Measurements from ENCODE around the gene PPP3CB.

The PPP3CB gene

GRCh38 chr10:73512207-73512743 lies 16.5 kb upstream of the PPP3CB start:
- DNase-seq (ENCODE audit: insufficient read length, low spot score) (no peak), FAIRE-seq (no peak)
- TF ChIP-seq SPI1 (IDR thresholded peaks at IDR 0.05; ENCODE audit: low read depth, low read length) = no peak
- no peak for TF ChIP-seq POU2F2 (IDR thresholded peaks at IDR 0.05; ENCODE audit: low read depth, low read length)
- TF ChIP-seq TAF1 (IDR thresholded peaks at IDR 0.05; ENCODE audit: low read depth, low read length) = no peak
- no peak for TF ChIP-seq POLR2AphosphoS5 (IDR thresholded peaks at IDR 0.05; ENCODE audit: low read depth, low read length)
- no peak for TF ChIP-seq POLR2A (IDR thresholded peaks at IDR 0.05; ENCODE audit: low read depth, low read length)
- no peak for TF ChIP-seq PAX5 (IDR thresholded peaks at IDR 0.05; ENCODE audit: insufficient read depth, low read length, severe bottlenecking)

GRCh38 chr10:73509695-73510094 lies 13.9 kb upstream of the PPP3CB start:
- FAIRE-seq = no peak
- TF ChIP-seq POLR2AphosphoS5 (IDR thresholded peaks at IDR 0.05; ENCODE audit: low read depth, low read length) (no peak), TAF1 (IDR thresholded peaks at IDR 0.05; ENCODE audit: low read depth, low read length) (no peak)

GRCh38 chr10:73506491-73506890 lies 10.7 kb upstream of the PPP3CB start:
- no peak for FAIRE-seq
- no peak for TF ChIP-seq POLR2A (IDR thresholded peaks at IDR 0.05; ENCODE audit: low read depth, low read length)
- TF ChIP-seq POU2F2 (IDR thresholded peaks at IDR 0.05; ENCODE audit: low read depth, low read length) = no peak
- no peak for TF ChIP-seq SPI1 (IDR thresholded peaks at IDR 0.05; ENCODE audit: low read depth, low read length)
- no peak for TF ChIP-seq POLR2AphosphoS5 (IDR thresholded peaks at IDR 0.05; ENCODE audit: low read depth, low read length)
- TF ChIP-seq TAF1 (IDR thresholded peaks at IDR 0.05; ENCODE audit: low read depth, low read length) = no peak
- TF ChIP-seq PAX5 (IDR thresholded peaks at IDR 0.05; ENCODE audit: insufficient read depth, low read length, severe bottlenecking) = no peak
- no peak for DNase-seq (ENCODE audit: insufficient read length, low spot score)

More at GRCh38 chr10:73509695-73510094, 13.9 kb upstream of the PPP3CB start:
- DNase-seq (ENCODE audit: insufficient read length, low spot score) = no peak

- FAIRE-seq = no peak
- TF ChIP-seq POLR2A (IDR thresholded peaks at IDR 0.05; ENCODE audit: low read depth, low read length) = no peak
- TF ChIP-seq TAF1 (IDR thresholded peaks at IDR 0.05; ENCODE audit: low read depth, low read length) = no peak
- no peak for DNase-seq (ENCODE audit: insufficient read length, low spot score)
These were observed 10.2 kb upstream of the PPP3CB start for GRCh38 chr10:73506074-73506473.

GRCh38 chr10:73503037-73503436 lies 7.2 kb upstream of the PPP3CB start:
- no peak for FAIRE-seq
- TF ChIP-seq SPI1 (IDR thresholded peaks at IDR 0.05; ENCODE audit: low read depth, low read length) = no peak
- TF ChIP-seq POU2F2 (IDR thresholded peaks at IDR 0.05; ENCODE audit: low read depth, low read length) = no peak
- no peak for TF ChIP-seq POLR2AphosphoS5 (IDR thresholded peaks at IDR 0.05; ENCODE audit: low read depth, low read length)
- no peak for TF ChIP-seq POLR2A (IDR thresholded peaks at IDR 0.05; ENCODE audit: low read depth, low read length)
- no peak for TF ChIP-seq TAF1 (IDR thresholded peaks at IDR 0.05; ENCODE audit: low read depth, low read length)
- no peak for TF ChIP-seq PAX5 (IDR thresholded peaks at IDR 0.05; ENCODE audit: insufficient read depth, low read length, severe bottlenecking)
- DNase-seq (ENCODE audit: insufficient read length, low spot score) = no peak

GRCh38 chr10:73501651-73502050 lies 5.8 kb upstream of the PPP3CB start:
- no peak for DNase-seq (ENCODE audit: insufficient read length, low spot score)
- FAIRE-seq = no peak
- no peak for TF ChIP-seq SPI1 (IDR thresholded peaks at IDR 0.05; ENCODE audit: low read depth, low read length)
- no peak for TF ChIP-seq POLR2A (IDR thresholded peaks at IDR 0.05; ENCODE audit: low read depth, low read length)
- TF ChIP-seq POU2F2 (IDR thresholded peaks at IDR 0.05; ENCODE audit: low read depth, low read length) = no peak
- TF ChIP-seq POLR2AphosphoS5 (IDR thresholded peaks at IDR 0.05; ENCODE audit: low read depth, low read length) = no peak
- no peak for TF ChIP-seq PAX5 (IDR thresholded peaks at IDR 0.05; ENCODE audit: insufficient read depth, low read length, severe bottlenecking)
- TF ChIP-seq TAF1 (IDR thresholded peaks at IDR 0.05; ENCODE audit: low read depth, low read length) = no peak

- no peak for DNase-seq (ENCODE audit: insufficient read length, low spot score)
- no peak for FAIRE-seq
- no peak for TF ChIP-seq POU2F2 (IDR thresholded peaks at IDR 0.05; ENCODE audit: low read depth, low read length)
- no peak for TF ChIP-seq POLR2A (IDR thresholded peaks at IDR 0.05; ENCODE audit: low read depth, low read length)
- TF ChIP-seq SPI1 (IDR thresholded peaks at IDR 0.05; ENCODE audit: low read depth, low read length) = no peak
- TF ChIP-seq TAF1 (IDR thresholded peaks at IDR 0.05; ENCODE audit: low read depth, low read length) = no peak
- TF ChIP-seq PAX5 (IDR thresholded peaks at IDR 0.05; ENCODE audit: insufficient read depth, low read length, severe bottlenecking) = no peak
- TF ChIP-seq POLR2AphosphoS5 (IDR thresholded peaks at IDR 0.05; ENCODE audit: low read depth, low read length) = no peak
These were observed 1.8 kb upstream of the PPP3CB start for GRCh38 chr10:73497623-73498022.

- TF ChIP-seq POLR2A (IDR thresholded peaks at IDR 0.05; ENCODE audit: low read depth, low read length) (peak; percentile 87), POLR2AphosphoS5 (IDR thresholded peaks at IDR 0.05; ENCODE audit: low read depth, low read length) (peak; percentile 75), SPI1 (IDR thresholded peaks at IDR 0.05; ENCODE audit: low read depth, low read length) (no peak), TAF1 (IDR thresholded peaks at IDR 0.05; ENCODE audit: low read depth, low read length) (peak; percentile 41; the same call in 1 of the 2 replicates), POU2F2 (IDR thresholded peaks at IDR 0.05; ENCODE audit: low read depth, low read length) (no peak), PAX5 (IDR thresholded peaks at IDR 0.05; ENCODE audit: insufficient read depth, low read length, severe bottlenecking) (no peak)
- FAIRE-seq (no peak), DNase-seq (ENCODE audit: insufficient read length, low spot score) (peak; percentile 84)
These were observed 469 bp downstream of the PPP3CB start for GRCh38 chr10:73495226-73495883.

GRCh38 chr10:73494877-73495225 lies 973 bp downstream of the PPP3CB start:
- no peak for DNase-seq (ENCODE audit: insufficient read length, low spot score)
- no peak for FAIRE-seq
- TF ChIP-seq TAF1 (IDR thresholded peaks at IDR 0.05; ENCODE audit: low read depth, low read length) = no peak
- TF ChIP-seq POLR2A (IDR thresholded peaks at IDR 0.05; ENCODE audit: low read depth, low read length) = no peak

- no peak for DNase-seq (ENCODE audit: insufficient read length, low spot score)
- FAIRE-seq = no peak
- no peak for TF ChIP-seq SPI1 (IDR thresholded peaks at IDR 0.05; ENCODE audit: low read depth, low read length)
These were observed 1.6 kb downstream of the PPP3CB start for GRCh38 chr10:73494213-73494612.
